Stimulated activated CD8-positive, alpha-beta memory T cell treated with anti-CD3 and anti-CD28 coated beads, Interleukin-7, amount 100 ng/mL, for 24 hours (primary cell): ENCODE measurements around the gene EFNB3.

Source experiments
- DNase-seq: peaks from one replicate; pipeline ENCODE4 v3.0.0-alpha.2; 2020; ENCODE audit warnings: low read depth

EFNB3 gene

GRCh38 chr17:7717756-7718350, 12.9 kb downstream of the EFNB3 start:
- no peak for DNase-seq

GRCh38 chr17:7719661-7720060, 14.7 kb downstream of the EFNB3 start:
- no peak for DNase-seq

GRCh38 chr17:7720125-7720524, 15.1 kb downstream of the EFNB3 start:
- DNase-seq = no peak

GRCh38 chr17:7721612-7722011, 16.6 kb downstream of the EFNB3 start:
- DNase-seq = no peak

- no peak for DNase-seq
Measured at GRCh38 chr17:7727886-7728285, 22.9 kb downstream of the EFNB3 start.

GRCh38 chr17:7729816-7730215, 24.8 kb downstream of the EFNB3 start:
- DNase-seq = no peak

GRCh38 chr17:7732981-7733539, 28.1 kb downstream of the EFNB3 start:
- DNase-seq = no peak

GRCh38 chr17:7737601-7738000, 32.6 kb downstream of the EFNB3 start:
- DNase-seq = no peak

GRCh38 chr17:7739746-7740145, 34.7 kb downstream of the EFNB3 start:
- DNase-seq = no peak

- DNase-seq = no peak
Measured at GRCh38 chr17:7740481-7741001, 35.5 kb downstream of the EFNB3 start.

- DNase-seq = no peak
Measured at GRCh38 chr17:7742729-7743128, 37.7 kb downstream of the EFNB3 start.

- DNase-seq = no peak
Measured at GRCh38 chr17:7744416-7744815, 39.4 kb downstream of the EFNB3 start.

- DNase-seq = no peak
Measured at GRCh38 chr17:7745748-7746470, 40.9 kb downstream of the EFNB3 start.

GRCh38 chr17:7747635-7748071, 42.7 kb downstream of the EFNB3 start:
- no peak for DNase-seq

GRCh38 chr17:7748076-7748775, 43.2 kb downstream of the EFNB3 start:
- DNase-seq = no peak

GRCh38 chr17:7750321-7750821, 45.4 kb downstream of the EFNB3 start:
- no peak for DNase-seq

- no peak for DNase-seq
Measured at GRCh38 chr17:7754656-7755055, 49.7 kb downstream of the EFNB3 start.

- no peak for DNase-seq
Measured at GRCh38 chr17:7755095-7755890, 50.3 kb downstream of the EFNB3 start.

- no peak for DNase-seq
Measured at GRCh38 chr17:7756968-7757367, 52.0 kb downstream of the EFNB3 start.
